Esophagus squamous epithelium (tissue), 5 donors: ENCODE results near the gene RTN1. TPM values are rescaled to one million over a fixed set of nuclear protein-coding genes. Genes with fewer than 3 reads are reported as not detected.

Experiments used
- DNase-seq: peaks from one replicate; lab custom pipeline; 2025; lab: John Stamatoyannopoulos, UW
- H3K27ac ChIP-seq, 4 donors: fragments of 200-600 bp; sonication (generic); one replicate each; pipeline ENCODE4 v1.5.1; 2016 to 2019; ENCODE audit warnings: mild to moderate bottlenecking in 1 of 4
- H3K27me3 ChIP-seq, 4 donors: fragments of 200-600 bp; sonication (generic); 1 replicate in 3 of 4; 2 replicates in 1 of 4; pipeline versions ENCODE4 v1.5.1 to v1.6.0; 2017 to 2021; ENCODE audit warnings: antibody characterized with exemption in 1 of 4
- H3K36me3 ChIP-seq, 3 donors: fragments of 200-600 bp; sonication (generic); one replicate each; pipeline ENCODE4 v1.5.1; 2016 to 2019
- H3K4me1 ChIP-seq, 3 donors: fragments of 200-600 bp; sonication (generic); one replicate each; pipeline ENCODE4 v1.5.1; 2017 to 2019
- H3K4me3 ChIP-seq, 4 donors: fragments of 200-600 bp; sonication (generic); 1 replicate in 3 of 4; 2 replicates in 1 of 4; pipeline ENCODE4 v1.5.1; 2016 to 2019; ENCODE audit warnings: mild to moderate bottlenecking in 2 of 4, moderate library complexity in 1 of 4
- H3K9me3 ChIP-seq, 3 donors: fragments of 200-600 bp; sonication (generic); one replicate each; pipeline ENCODE4 v1.5.1; 2016 to 2019
- POLR2A ChIP-seq, 4 donors: fragments of 450-650 bp; IDR thresholded peaks; one replicate each; pipeline ENCODE4 v1.6.1; 2017; ENCODE audit warnings: antibody characterized with exemption in 4 of 4, mild to moderate bottlenecking in 4 of 4, moderate library complexity in 3 of 4
- WGBS, 2 donors: methylation state at CpG; one replicate each; pipeline ENCODE4 v1.1.5; 2018; 5-methylcytosine and 5-hydroxymethylcytosine counted together
- intact Hi-C: fragments of 100-400 bp; cut with DNase I; formaldehyde crosslinking; loops from one replicate; pipeline ENCODE4 v1.15.0; 2022
- total RNA-seq, 4 donors: library from RNA; depleted of rRNA; stranded (reverse); fragments of >200 nt; gene quantifications; one replicate each; pipeline ENCODE4 v1.1.0, GENCODE V29; 2016
- TF ChIP-seq, protein P1 (sequence below), 6 experiments: fragments of 450-650 bp in 4 of 6; fragments of 200-600 bp in 2 of 6; sonication (generic) in 2 of 6; IDR thresholded peaks; one replicate each; pipeline ENCODE4 v1.5.1; 2016 to 2019; ENCODE audit warnings: antibody characterized with exemption in 6 of 6, mild to moderate bottlenecking in 4 of 6, moderate library complexity in 4 of 6
- donor health status: DM: yes; HTN: yes; CAD: no.

Gene RTN1
- total RNA-seq, 4 donors from 2014 or later, result 0.15 to 2.3 (median 0.91) TPM

DNA sequence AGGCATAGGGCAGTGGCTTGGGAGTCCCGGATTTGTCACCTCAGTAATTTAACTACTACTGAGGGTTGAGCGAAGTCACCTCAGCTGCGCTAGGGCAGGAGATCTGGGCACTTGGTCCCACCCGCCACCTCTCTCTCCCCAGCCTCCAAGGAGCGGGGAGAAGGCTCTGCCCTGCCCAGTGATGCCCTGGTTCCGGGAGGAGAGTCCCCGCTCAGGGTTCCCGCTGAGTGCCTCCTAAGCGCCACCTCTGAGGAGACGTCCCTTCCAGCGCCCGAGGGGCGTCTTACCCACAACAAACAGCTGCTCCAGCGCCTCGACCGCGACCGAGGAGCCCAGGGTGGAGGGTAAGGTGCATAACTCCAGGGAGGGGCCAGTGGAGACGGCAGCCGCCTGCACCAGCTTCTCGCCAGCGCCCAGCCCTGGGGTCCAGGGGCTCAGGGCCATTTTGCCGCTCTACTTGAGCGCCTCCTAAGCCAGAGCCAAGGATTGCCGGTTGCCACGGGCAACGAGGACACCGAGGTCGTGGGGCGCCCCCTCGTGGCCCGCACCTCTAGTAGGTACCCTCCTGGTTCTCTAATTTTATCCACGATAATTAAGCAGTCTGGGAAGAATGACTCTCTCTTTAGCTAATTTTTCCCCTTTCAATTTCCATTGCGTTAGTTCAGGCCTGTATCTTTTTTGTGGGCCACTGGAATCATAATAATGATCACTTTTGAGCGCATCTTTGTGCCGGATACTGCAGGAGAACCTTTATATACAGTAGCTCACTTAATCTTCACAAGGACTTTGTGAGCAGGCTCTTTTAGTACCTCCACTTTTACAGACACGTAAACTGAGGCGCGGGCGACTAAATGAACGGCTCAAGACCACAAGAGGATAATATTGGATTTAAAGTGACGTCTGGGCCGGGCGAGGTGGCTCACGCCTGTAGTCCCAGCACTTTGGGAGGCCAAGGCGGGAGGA lies 294.0 kb downstream of the RTN1 start, which contains the start of gene CCDC175:
Gene CCDC175 (minus strand): TSS at position 481 of the 963 bp plus-strand sequence. CDS start 37 bp downstream, at position 444.
- H3K36me3 ChIP-seq, result no peaks in the 10 kb centered on the region
- 23 to 35% methylated on average over 21 to 22 of the region's 46 CpGs for whole genome bisulfite sequencing, 2 donors
- no peak within 1 kb of the TSS for H3K27ac ChIP-seq
- H3K9me3 ChIP-seq, result no peaks in the 10 kb centered on the region
- H3K4me1 ChIP-seq, result peaks cover 0 to 10% (median 0%) of the 10 kb centered on the region in 3 donors
- DNase-seq, result no peak
- intact Hi-C loops, result no loop called here
- peaks cover 0 to 30% (median 0%) of the 10 kb centered on the region in 4 donors for H3K27me3 ChIP-seq
- TF ChIP-seq POLR2A (IDR thresholded peaks at IDR 0.05), result no peak
- TF ChIP-seq, protein P1, sequence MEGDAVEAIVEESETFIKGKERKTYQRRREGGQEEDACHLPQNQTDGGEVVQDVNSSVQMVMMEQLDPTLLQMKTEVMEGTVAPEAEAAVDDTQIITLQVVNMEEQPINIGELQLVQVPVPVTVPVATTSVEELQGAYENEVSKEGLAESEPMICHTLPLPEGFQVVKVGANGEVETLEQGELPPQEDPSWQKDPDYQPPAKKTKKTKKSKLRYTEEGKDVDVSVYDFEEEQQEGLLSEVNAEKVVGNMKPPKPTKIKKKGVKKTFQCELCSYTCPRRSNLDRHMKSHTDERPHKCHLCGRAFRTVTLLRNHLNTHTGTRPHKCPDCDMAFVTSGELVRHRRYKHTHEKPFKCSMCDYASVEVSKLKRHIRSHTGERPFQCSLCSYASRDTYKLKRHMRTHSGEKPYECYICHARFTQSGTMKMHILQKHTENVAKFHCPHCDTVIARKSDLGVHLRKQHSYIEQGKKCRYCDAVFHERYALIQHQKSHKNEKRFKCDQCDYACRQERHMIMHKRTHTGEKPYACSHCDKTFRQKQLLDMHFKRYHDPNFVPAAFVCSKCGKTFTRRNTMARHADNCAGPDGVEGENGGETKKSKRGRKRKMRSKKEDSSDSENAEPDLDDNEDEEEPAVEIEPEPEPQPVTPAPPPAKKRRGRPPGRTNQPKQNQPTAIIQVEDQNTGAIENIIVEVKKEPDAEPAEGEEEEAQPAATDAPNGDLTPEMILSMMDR (IDR thresholded peaks at IDR 0.05), result peak; percentile 11 to 63 (median 52)
- peak within 1 kb of the TSS; percentile 8 to 56 (median 34) for H3K4me3 ChIP-seq

DNA sequence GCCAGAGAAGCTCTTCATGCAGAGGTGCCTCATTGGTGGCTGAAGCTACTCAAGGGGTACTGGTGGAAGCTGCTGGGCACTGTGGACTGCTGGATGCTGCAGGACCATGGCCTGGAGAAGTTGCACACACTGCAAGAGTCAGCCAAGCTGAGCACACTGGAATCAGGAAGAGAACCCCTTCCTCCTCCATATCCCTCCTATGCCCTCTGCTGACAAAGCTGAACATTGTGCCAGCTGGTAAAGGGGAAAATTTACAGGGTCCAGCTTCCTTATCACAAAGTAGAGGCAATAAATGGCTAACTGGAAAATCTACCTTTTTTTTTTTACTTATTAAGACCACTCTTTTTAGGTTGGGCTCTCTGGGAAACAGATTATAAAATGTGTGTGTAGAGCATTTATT lies 300.5 kb downstream of the RTN1 start:
- TF ChIP-seq POLR2A (IDR thresholded peaks at IDR 0.05), result no peak
- TF ChIP-seq, protein P1 (IDR thresholded peaks at IDR 0.05), result no peak
- no peak for DNase-seq
- Histone ChIP-seq H3K4me3 (no peak overlapping the region), H3K9me3 (no peaks in the 10 kb centered on the region), H3K36me3 (no peaks in the 10 kb centered on the region), H3K27me3 (peaks cover 0 to 28% (median 0%) of the 10 kb centered on the region in 4 donors), H3K27ac (no peak overlapping the region), H3K4me1 (no peaks in the 10 kb centered on the region)
- intact Hi-C loops, result no loop called here

DNA sequence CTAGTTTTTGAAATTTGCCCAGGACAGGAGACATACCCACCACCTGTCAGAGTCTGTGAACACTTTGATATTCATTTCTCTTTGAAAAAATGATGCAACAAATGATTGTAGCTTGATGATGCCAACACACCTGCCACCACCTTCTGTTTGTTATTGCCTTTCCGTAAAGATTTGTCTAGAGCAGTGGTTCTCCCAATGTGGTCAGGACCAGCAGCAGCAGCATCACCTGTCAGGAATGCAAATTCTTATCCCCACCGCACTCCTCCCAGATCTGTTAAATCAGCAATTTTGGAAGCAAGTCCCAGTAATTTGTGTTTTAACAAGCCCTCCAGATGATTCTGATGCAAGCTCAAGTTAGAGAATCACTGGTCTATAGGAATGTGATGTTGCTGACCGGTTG lies 303.9 kb downstream of the RTN1 start:
- no peaks in the 10 kb centered on the region for H3K9me3 ChIP-seq
- no peak for DNase-seq
- H3K36me3 ChIP-seq, result no peaks in the 10 kb centered on the region
- H3K27ac ChIP-seq, result no peak overlapping the region
- H3K4me1 ChIP-seq, result no peaks in the 10 kb centered on the region
- intact Hi-C loops, result no loop called here
- WGBS, 2 donors, result 67 to 78% methylated on average over 3 of the region's 3 CpGs
- no peak for TF ChIP-seq POLR2A (IDR thresholded peaks at IDR 0.05)
- TF ChIP-seq, protein P1 (IDR thresholded peaks at IDR 0.05), result no peak
- H3K4me3 ChIP-seq, result no peak overlapping the region
- peaks cover 0 to 32% (median 0%) of the 10 kb centered on the region in 4 donors for H3K27me3 ChIP-seq

DNA sequence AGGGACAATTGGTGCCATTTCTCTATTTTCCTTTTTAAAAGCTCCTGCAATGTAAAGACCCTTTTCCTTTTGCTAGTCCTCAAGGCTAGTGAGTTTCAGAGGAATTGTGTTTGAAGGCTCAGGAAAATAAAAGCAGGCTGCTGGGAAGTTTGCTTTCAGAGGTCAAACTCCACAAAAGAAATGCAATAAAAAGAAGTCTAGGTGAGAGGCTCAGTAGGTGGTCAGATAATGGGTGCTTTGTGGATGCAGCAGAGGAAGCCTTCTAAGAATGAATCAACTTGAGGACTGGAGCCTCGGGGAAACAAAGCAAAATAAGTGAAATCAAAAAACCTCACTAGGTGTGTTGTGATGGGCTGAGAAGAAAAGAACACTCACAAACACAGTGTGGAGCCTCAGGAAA lies 304.3 kb downstream of the RTN1 start:
- H3K9me3 ChIP-seq, result no peaks in the 10 kb centered on the region
- DNase-seq, result no peak
- H3K4me1 ChIP-seq, result no peaks in the 10 kb centered on the region
- no peaks in the 10 kb centered on the region for H3K36me3 ChIP-seq
- TF ChIP-seq, protein P1 (IDR thresholded peaks at IDR 0.05), result no peak
- no peak for TF ChIP-seq POLR2A (IDR thresholded peaks at IDR 0.05)
- peaks cover 0 to 32% (median 0%) of the 10 kb centered on the region in 4 donors for H3K27me3 ChIP-seq
- WGBS, 2 donors, result 21 to 47% methylated on average over 1 of the region's 1 CpG
- intact Hi-C loops, result no loop called here
- H3K4me3 ChIP-seq, result no peak overlapping the region
- no peak overlapping the region for H3K27ac ChIP-seq

DNA sequence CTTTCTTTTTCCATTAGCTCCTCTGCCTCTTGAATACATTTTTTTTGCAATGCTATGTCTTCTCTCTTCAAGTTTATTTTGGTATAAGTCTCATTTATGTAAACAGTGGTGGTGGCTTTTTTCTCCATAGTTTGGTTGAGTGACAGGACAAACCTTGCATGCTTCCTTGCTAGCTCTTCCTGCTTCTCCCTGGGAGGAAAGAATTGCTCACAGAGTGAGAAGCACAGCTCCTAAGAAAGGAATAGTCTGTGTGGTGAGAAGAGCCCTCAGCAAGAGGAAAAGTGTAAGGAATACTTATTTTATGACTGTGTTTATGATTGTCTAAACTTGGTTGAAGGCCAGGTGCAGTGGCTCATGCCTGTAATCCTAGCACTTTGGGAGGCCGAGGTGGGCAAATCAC lies 305.5 kb downstream of the RTN1 start:
- intact Hi-C loops, result no loop called here
- H3K4me1 ChIP-seq, result no peaks in the 10 kb centered on the region

More for the DNA sequence above, 305.5 kb downstream of the RTN1 start:
- TF ChIP-seq, protein P1 (IDR thresholded peaks at IDR 0.05), result no peak
- TF ChIP-seq POLR2A (IDR thresholded peaks at IDR 0.05), result no peak
- no peaks in the 10 kb centered on the region for H3K36me3 ChIP-seq
- H3K9me3 ChIP-seq, result no peaks in the 10 kb centered on the region
- peaks cover 0 to 31% (median 0%) of the 10 kb centered on the region in 4 donors for H3K27me3 ChIP-seq
- DNase-seq, result no peak
- no peak overlapping the region for H3K4me3 ChIP-seq
- WGBS, 2 donors, result 57 to 80% methylated on average over 1 of the region's 1 CpG
- no peak overlapping the region for H3K27ac ChIP-seq
